Endothelial cell of umbilical vein (primary cell): ENCODE measurements around the gene KIF17.

Experiments
- CTCF ChIP-seq, 2 donors: IDR thresholded peaks; 1 replicate in 1 of 2; 2 replicates in 1 of 2; pipeline ENCODE4 v1.5.1; 2011; ENCODE audit warnings: low read length in 2 of 2, mild to moderate bottlenecking in 2 of 2, moderate library complexity in 2 of 2, control low read depth in 1 of 2, inconsistent platforms in 1 of 2, low read depth in 1 of 2; ENCODE audit not compliant: insufficient read depth in 1 of 2; ENCODE audit errors: extremely low read depth in 1 of 2
- FOS ChIP-seq: IDR thresholded peaks from 2 replicates; pipeline ENCODE4 v1.6.1; 2011; ENCODE audit warnings: mild to moderate bottlenecking, low read length, moderate library complexity, borderline replicate concordance; ENCODE audit not compliant: insufficient read depth
- JUN ChIP-seq: IDR thresholded peaks from 2 replicates; pipeline ENCODE4 v1.6.1; 2011; ENCODE audit warnings: borderline replicate concordance, low read depth; ENCODE audit not compliant: insufficient read length, insufficient read depth
- MAX ChIP-seq: IDR thresholded peaks from 2 replicates; pipeline ENCODE4 v1.6.1; 2011; ENCODE audit not compliant: insufficient read depth, insufficient read length
- POLR2A ChIP-seq: IDR thresholded peaks from 2 replicates; pipeline ENCODE4 v1.6.1; 2012; ENCODE audit warnings: low read depth, mild to moderate bottlenecking, control low read depth, low read length
- POLR2AphosphoS5 ChIP-seq: IDR thresholded peaks from 2 replicates; pipeline ENCODE4 v1.6.1; 2012; ENCODE audit warnings: low read depth, mild to moderate bottlenecking, control low read depth, low read length, moderate library complexity; ENCODE audit not compliant: insufficient read depth

- TF ChIP-seq CTCF (IDR thresholded peaks at IDR 0.05; ENCODE audit: extremely low read depth in 1 of 2, insufficient read depth in 1 of 2, low read depth in 1 of 2, low read length in 2 of 2) = no peak
- TF ChIP-seq MAX = no peak
- no peak for TF ChIP-seq POLR2A
- TF ChIP-seq POLR2AphosphoS5 = no peak
- TF ChIP-seq FOS = no peak
- TF ChIP-seq JUN = no peak
Observed at GRCh38 chr1:20652300-20652699, 65.5 kb downstream of the KIF17 start.
